PC-9 (cell line): ENCODE data around the gene CGN.

Experiments
- CTCF ChIP-seq: fragments of 200-600 bp; sonication (generic); conservative IDR thresholded peaks from 2 replicates; pipeline ENCODE4 v1.6.1; 2017; ENCODE audit warnings: mixed run types, antibody characterized with exemption, mild to moderate bottlenecking, moderate library complexity
- EZH2 ChIP-seq: fragments of 200-600 bp; sonication (generic); IDR thresholded peaks from 2 replicates; pipeline ENCODE4 v1.8.0; 2017; ENCODE audit warnings: antibody characterized with exemption, low read depth

- no peak for TF ChIP-seq CTCF
- TF ChIP-seq EZH2 = no peak
Measured at GRCh38 chr1:151499930-151500329, 11.3 kb upstream of the CGN start.
